Mesenchymal stem cell (in vitro differentiated cells and primary cell): ENCODE results near the gene PRKRA.

Experiments used
- DNase-seq: peaks from one replicate; pipeline ENCODE4 v3.0.0-alpha.2; 2013
- H2AFZ ChIP-seq: one replicate; pipeline ENCODE4 v1.6.1; 2013; ENCODE audit warnings: low read depth, mild to moderate bottlenecking, control low read depth, inconsistent platforms, low read length, moderate library complexity
- H2AK5ac ChIP-seq: 2 replicates; pipeline ENCODE4 v1.6.1; 2013; ENCODE audit warnings: low read length, moderate library complexity, mild to moderate bottlenecking, inconsistent platforms; ENCODE audit not compliant: severe bottlenecking
- H2BK120ac ChIP-seq: one replicate; pipeline ENCODE4 v1.6.1; 2013; ENCODE audit warnings: low read depth, mild to moderate bottlenecking, inconsistent platforms, low read length, moderate library complexity
- H2BK12ac ChIP-seq, 2 experiments: one replicate each; pipeline ENCODE4 v1.6.1; 2013; ENCODE audit warnings: inconsistent platforms in 2 of 2, low read length in 2 of 2, mild to moderate bottlenecking in 2 of 2, moderate library complexity in 2 of 2, control low read depth in 1 of 2
- H2BK15ac ChIP-seq: one replicate; pipeline ENCODE4 v1.6.1; 2013; ENCODE audit warnings: mild to moderate bottlenecking, low read depth, inconsistent platforms; ENCODE audit not compliant: poor library complexity, severe bottlenecking
- H2BK5ac ChIP-seq: 2 replicates; pipeline ENCODE4 v1.6.1; 2013; ENCODE audit warnings: low read depth, mild to moderate bottlenecking, low read length, control low read depth, inconsistent platforms; ENCODE audit not compliant: poor library complexity, severe bottlenecking
- H3K14ac ChIP-seq, 2 experiments: one replicate each; pipeline ENCODE4 v1.6.1; 2013; ENCODE audit warnings: inconsistent platforms in 2 of 2, low read length in 2 of 2, control low read depth in 1 of 2, mild to moderate bottlenecking in 1 of 2, moderate library complexity in 1 of 2
- H3K18ac ChIP-seq, 2 experiments: one replicate each; pipeline ENCODE4 v1.6.1; 2013; ENCODE audit warnings: inconsistent platforms in 2 of 2, low read length in 2 of 2, control low read depth in 1 of 2, low read depth in 1 of 2, mild to moderate bottlenecking in 1 of 2
- H3K23ac ChIP-seq, 2 experiments: one replicate each; pipeline ENCODE4 v1.6.1; 2013; ENCODE audit warnings: inconsistent platforms in 2 of 2, low read length in 2 of 2, mild to moderate bottlenecking in 2 of 2, moderate library complexity in 2 of 2, control low read depth in 1 of 2
- H3K27ac ChIP-seq: 2 replicates; pipeline ENCODE4 v1.5.1; 2013; ENCODE audit warnings: mild to moderate bottlenecking, moderate library complexity, low read length, control low read depth, inconsistent platforms; ENCODE audit not compliant: poor library complexity, severe bottlenecking
- H3K27me3 ChIP-seq, 2 experiments: 2 replicates each; pipeline versions ENCODE4 v1.6.1 to v1.7.0; 2013; ENCODE audit warnings: low read length in 2 of 2, mild to moderate bottlenecking in 2 of 2, moderate library complexity in 2 of 2, control low read depth in 1 of 2, inconsistent platforms in 1 of 2; ENCODE audit not compliant: control insufficient read depth in 1 of 2, insufficient read depth in 1 of 2
- H3K36me3 ChIP-seq, 2 experiments: 2 replicates each; pipeline versions ENCODE4 v1.6.1 to v1.7.0; 2013; ENCODE audit warnings: low read length in 2 of 2, control low read depth in 1 of 2, inconsistent platforms in 1 of 2, low read depth in 1 of 2, mild to moderate bottlenecking in 1 of 2; ENCODE audit not compliant: insufficient read depth in 2 of 2, control insufficient read depth in 1 of 2
- H3K4ac ChIP-seq, 2 experiments: one replicate each; pipeline ENCODE4 v1.6.1; 2013; ENCODE audit warnings: inconsistent platforms in 2 of 2, low read length in 2 of 2, mild to moderate bottlenecking in 2 of 2, moderate library complexity in 2 of 2, control low read depth in 1 of 2, low read depth in 1 of 2
- H3K4me1 ChIP-seq: 2 replicates; pipeline ENCODE4 v1.6.1; 2013; ENCODE audit warnings: low read depth, low read length, control low read depth; ENCODE audit not compliant: control insufficient read depth, insufficient read depth
- H3K4me2 ChIP-seq: 2 replicates; pipeline ENCODE4 v1.6.1; 2013; ENCODE audit warnings: low read length, mild to moderate bottlenecking, inconsistent platforms; ENCODE audit not compliant: poor library complexity, severe bottlenecking
- H3K4me3 ChIP-seq, 2 experiments: 2 replicates each; pipeline versions ENCODE4 v1.5.1 to v1.7.0; 2013; ENCODE audit warnings: low read length in 2 of 2, mild to moderate bottlenecking in 2 of 2, control low read depth in 1 of 2, low read depth in 1 of 2; ENCODE audit not compliant: insufficient read depth in 1 of 2
- H3K79me1 ChIP-seq: replicated peaks from 2 replicates; pipeline ENCODE4 v1.6.1; 2013; ENCODE audit warnings: mild to moderate bottlenecking, control low read depth, low read length, inconsistent platforms; ENCODE audit not compliant: poor library complexity, severe bottlenecking
- H3K9ac ChIP-seq: 2 replicates; pipeline ENCODE4 v1.7.0; 2013; ENCODE audit warnings: mild to moderate bottlenecking, low read length, moderate library complexity
- H3K9me3 ChIP-seq: 2 replicates; pipeline ENCODE4 v1.7.0; 2013; ENCODE audit warnings: mild to moderate bottlenecking, low read length; ENCODE audit not compliant: control insufficient read depth
- H4K8ac ChIP-seq: one replicate; pipeline ENCODE4 v1.6.1; 2013; ENCODE audit warnings: inconsistent platforms, mild to moderate bottlenecking, low read length, moderate library complexity
- H4K91ac ChIP-seq: one replicate; pipeline ENCODE4 v1.6.1; 2013; ENCODE audit warnings: mild to moderate bottlenecking, low read length, inconsistent platforms
- WGBS: methylation state at CpG from one replicate; pipeline ENCODE4 v1.1.7; 2013; ENCODE audit warnings: mixed read lengths; 5-methylcytosine and 5-hydroxymethylcytosine counted together

PRKRA gene

GRCh38 chr2:178388287-178388686, 62.7 kb downstream of the PRKRA start:
- H3K23ac ChIP-seq = no peak overlapping the region

GRCh38 chr2:178386986-178387597, 63.9 kb downstream of the PRKRA start:
- Histone ChIP-seq H4K8ac (no peak overlapping the region), H3K18ac (no peak overlapping the region), H2AFZ (no peak overlapping the region), H3K27me3 (no peaks in the 10 kb centered on the region), H2BK5ac (no peak overlapping the region), H3K9ac (no peak overlapping the region), H3K14ac (no peak overlapping the region), H3K79me1 (no peaks in the 10 kb centered on the region), H3K4me3 (no peak overlapping the region), H3K23ac (no peak overlapping the region), H2AK5ac (no peak overlapping the region), H3K9me3 (no peaks in the 10 kb centered on the region), H3K4me2 (no peak overlapping the region), H3K4ac (no peak overlapping the region), H3K36me3 (peaks cover 0 to 15% of the 10 kb centered on the region in 2 experiments), H2BK12ac (no peak overlapping the region), H2BK120ac (no peak overlapping the region), H3K4me1 (no peaks in the 10 kb centered on the region), H3K27ac (no peak overlapping the region), H2BK15ac (no peak overlapping the region), H4K91ac (no peak overlapping the region)
- no CpG with 5 or more reads among the region's 1 CpG for WGBS
- DNase-seq = peak; percentile 19

More at GRCh38 chr2:178388287-178388686, 62.7 kb downstream of the PRKRA start:
- Histone ChIP-seq H2BK12ac (no peak overlapping the region), H3K36me3 (peaks cover 0 to 12% of the 10 kb centered on the region in 2 experiments), H3K4ac (no peak overlapping the region), H3K14ac (peak overlapping the region in 1 of 2 experiments; percentile 87), H2BK5ac (no peak overlapping the region), H2BK120ac (no peak overlapping the region), H2BK15ac (no peak overlapping the region), H3K9ac (no peak overlapping the region), H3K4me2 (no peak overlapping the region), H2AFZ (no peak overlapping the region), H3K18ac (no peak overlapping the region), H3K79me1 (no peaks in the 10 kb centered on the region), H3K27ac (no peak overlapping the region), H3K4me3 (no peak overlapping the region), H4K91ac (no peak overlapping the region), H3K9me3 (no peaks in the 10 kb centered on the region), H3K27me3 (no peaks in the 10 kb centered on the region), H3K4me1 (no peaks in the 10 kb centered on the region), H2AK5ac (no peak overlapping the region), H4K8ac (no peak overlapping the region)
- 85% methylated on average over 7 of the region's 7 CpGs for WGBS
- DNase-seq = no peak

GRCh38 chr2:178385595-178386148, 65.3 kb downstream of the PRKRA start:
- no peak overlapping the region for H3K14ac ChIP-seq
- H4K8ac ChIP-seq = no peak overlapping the region
- H3K4me1 ChIP-seq = no peaks in the 10 kb centered on the region
- H2BK12ac ChIP-seq = no peak overlapping the region
- no peak overlapping the region for H2BK15ac ChIP-seq
- no peaks in the 10 kb centered on the region for H3K9me3 ChIP-seq
- H3K9ac ChIP-seq = no peak overlapping the region
- peaks cover 0 to 15% of the 10 kb centered on the region in 2 experiments for H3K36me3 ChIP-seq
- no peak overlapping the region for H3K4me3 ChIP-seq
- H3K18ac ChIP-seq = no peak overlapping the region
- no peak overlapping the region for H2BK5ac ChIP-seq
- DNase-seq = no peak
- H3K23ac ChIP-seq = no peak overlapping the region
- WGBS = 100% methylated on average over 2 of the region's 4 CpGs
- no peaks in the 10 kb centered on the region for H3K79me1 ChIP-seq
- no peak overlapping the region for H3K4ac ChIP-seq
- H2AK5ac ChIP-seq = no peak overlapping the region
- no peak overlapping the region for H3K27ac ChIP-seq
- H2BK120ac ChIP-seq = no peak overlapping the region
- no peak overlapping the region for H2AFZ ChIP-seq
- H3K4me2 ChIP-seq = no peak overlapping the region
- H3K27me3 ChIP-seq = no peaks in the 10 kb centered on the region
- H4K91ac ChIP-seq = no peak overlapping the region

GRCh38 chr2:178383718-178384117, 67.3 kb downstream of the PRKRA start:
- no peaks in the 10 kb centered on the region for H3K9me3 ChIP-seq
- no peak overlapping the region for H2BK15ac ChIP-seq
- H2BK12ac ChIP-seq = no peak overlapping the region
- WGBS = 90% methylated on average over 3 of the region's 5 CpGs
- H4K91ac ChIP-seq = no peak overlapping the region
- no peak overlapping the region for H2BK5ac ChIP-seq
- no peaks in the 10 kb centered on the region for H3K4me1 ChIP-seq
- H2BK120ac ChIP-seq = no peak overlapping the region
- DNase-seq = no peak
- no peak overlapping the region for H3K4me2 ChIP-seq
- H3K14ac ChIP-seq = no peak overlapping the region
- no peak overlapping the region for H3K4ac ChIP-seq
- no peak overlapping the region for H3K27ac ChIP-seq
- H3K36me3 ChIP-seq = peaks cover 0 to 15% of the 10 kb centered on the region in 2 experiments
- H3K23ac ChIP-seq = no peak overlapping the region
- no peak overlapping the region for H2AK5ac ChIP-seq
- H3K79me1 ChIP-seq = no peaks in the 10 kb centered on the region
- no peak overlapping the region for H2AFZ ChIP-seq
- no peaks in the 10 kb centered on the region for H3K27me3 ChIP-seq
- H3K4me3 ChIP-seq = no peak overlapping the region
- no peak overlapping the region for H3K9ac ChIP-seq
- no peak overlapping the region for H4K8ac ChIP-seq
- H3K18ac ChIP-seq = no peak overlapping the region
